B cell (primary cell): Measurements from ENCODE around the gene ATP6V1C2. TPM values are rescaled to one million over a fixed set of nuclear protein-coding genes. Genes with fewer than 3 reads are reported as not detected.
"Not testable (repeated sequence)": the region's sequence is repeated elsewhere in the genome, so short reads cannot be mapped to it uniquely, and the experiment has no call there.

Experiments used
- ATAC-seq: fragments of 200-7000 bp; cut with Tn5 transposase; one replicate; pipeline ENCODE4 v1.10.0; 2021; ENCODE audit warnings: low read depth, mild to moderate bottlenecking, moderate number of reproducible peaks, moderate library complexity
- CTCF ChIA-PET: fragments of 350-600 bp; sonication (Branson Sonifier 250); formaldehyde crosslinking; loops from one replicate; lab custom pipeline; 2021; ENCODE audit warnings: antibody characterized with exemption, inconsistent platforms; lab: Charles Lee
- POLR2A ChIA-PET: fragments of 350-600 bp; sonication (Branson Sonifier 250); formaldehyde crosslinking; loops from one replicate; lab custom pipeline; 2021; ENCODE audit warnings: antibody characterized with exemption; lab: Charles Lee
- DNase-seq: peaks from one replicate; pipeline ENCODE4 v3.0.0; 2013
- H2AFZ ChIP-seq: 2 replicates; pipeline ENCODE4 v1.6.1; 2012; ENCODE audit warnings: mild to moderate bottlenecking, low read depth, low read length; ENCODE audit not compliant: insufficient read depth, poor library complexity, severe bottlenecking
- H3K27ac ChIP-seq, 2 donors: 1 replicate in 1 of 2; 2 replicates in 1 of 2; pipeline ENCODE4 v1.5.1; 2012 to 2013; ENCODE audit warnings: low read length in 2 of 2, mild to moderate bottlenecking in 2 of 2, moderate library complexity in 1 of 2
- H3K27me3 ChIP-seq, 4 experiments: fragments of 200-600 bp in 1 of 4; sonication (generic) in 1 of 4; replicated peaks in 1 of 4; 1 replicate in 2 of 4; 2 replicates in 2 of 4; pipeline versions ENCODE4 v1.6.1 to v1.7.0; 2013 to 2016; ENCODE audit warnings: low read length in 3 of 4, mild to moderate bottlenecking in 2 of 4, mixed read lengths in 1 of 4, moderate library complexity in 1 of 4; ENCODE audit not compliant: insufficient read depth in 4 of 4, control insufficient read depth in 3 of 4; ENCODE audit errors: control extremely low read depth in 1 of 4
- H3K36me3 ChIP-seq, 2 experiments: replicated peaks in 1 of 2; 1 replicate in 1 of 2; 2 replicates in 1 of 2; pipeline versions ENCODE4 v1.6.1 to v1.7.1; 2013; ENCODE audit warnings: low read length in 1 of 2; ENCODE audit not compliant: insufficient read depth in 2 of 2, control insufficient read depth in 1 of 2; ENCODE audit errors: control extremely low read depth in 1 of 2, extremely low read depth in 1 of 2
- H3K4me1 ChIP-seq, 2 donors: fragments of 200-600 bp in 1 of 2; sonication (generic) in 1 of 2; 1 replicate in 1 of 2; 2 replicates in 1 of 2; pipeline versions ENCODE4 v1.5.1 to v1.6.1; 2013 to 2017; ENCODE audit warnings: low read length in 2 of 2; ENCODE audit not compliant: control insufficient read depth in 2 of 2, insufficient read depth in 2 of 2
- H3K4me2 ChIP-seq: replicated peaks from 2 replicates; pipeline ENCODE3; 2012; ENCODE audit warnings: mild to moderate bottlenecking, low read depth, low read length; ENCODE audit not compliant: poor library complexity, severe bottlenecking
- H3K4me3 ChIP-seq, 5 experiments: fragments of 200-600 bp in 1 of 5; sonication (generic) in 1 of 5; 1 replicate in 3 of 5; 2 replicates in 2 of 5; pipeline versions ENCODE4 v1.5.1 to v1.7.0; 2011 to 2016; ENCODE audit warnings: low read length in 4 of 5, mild to moderate bottlenecking in 4 of 5, low read depth in 2 of 5, control low read depth in 1 of 5, moderate library complexity in 1 of 5; ENCODE audit not compliant: insufficient read depth in 1 of 5; ENCODE audit errors: control extremely low read depth in 1 of 5, extremely low read depth in 1 of 5
- H3K79me2 ChIP-seq: fragments of 200-600 bp; sonication (generic); one replicate; pipeline ENCODE4 v1.6.0; 2016; ENCODE audit warnings: low read length; ENCODE audit not compliant: control insufficient read depth, insufficient read depth
- H3K9ac ChIP-seq: fragments of 200-600 bp; sonication (generic); 2 replicates; pipeline ENCODE4 v1.6.1; 2017; ENCODE audit warnings: mild to moderate bottlenecking, low read length, moderate library complexity
- H3K9me3 ChIP-seq, 3 donors: one replicate each; pipeline versions ENCODE4 v1.6.1 to v1.7.1; 2013; ENCODE audit warnings: low read length in 2 of 3; ENCODE audit not compliant: control insufficient read depth in 2 of 3, insufficient read depth in 1 of 3; ENCODE audit errors: control extremely low read depth in 1 of 3
- H4K20me1 ChIP-seq: 2 replicates; pipeline ENCODE4 v1.6.0; 2012; ENCODE audit warnings: mild to moderate bottlenecking, low read length; ENCODE audit not compliant: insufficient read depth, control insufficient read depth, poor library complexity, severe bottlenecking
- H3K27ac Mint-ChIP-seq: one replicate; pipeline ENCODE4 v1.8.0; 2021; ENCODE audit warnings: mixed read lengths
- H3K27me3 Mint-ChIP-seq: one replicate; pipeline ENCODE4 v1.8.0; 2021; ENCODE audit warnings: mixed read lengths
- H3K4me1 Mint-ChIP-seq: one replicate; pipeline ENCODE4 v1.8.0; 2021; ENCODE audit warnings: mixed read lengths
- H3K4me3 Mint-ChIP-seq: one replicate; pipeline ENCODE4 v1.8.0; 2021; ENCODE audit warnings: mixed read lengths
- H3K9me3 Mint-ChIP-seq: one replicate; pipeline ENCODE4 v1.8.0; 2022; ENCODE audit warnings: mixed read lengths; ENCODE audit not compliant: insufficient read depth
- CTCF ChIP-seq: fragments of 200-600 bp; IDR thresholded peaks from one replicate; pipeline ENCODE4 v1.8.0; 2022; ENCODE audit warnings: antibody characterized with exemption, mild to moderate bottlenecking
- EZH2 ChIP-seq: IDR thresholded peaks from 2 replicates; pipeline ENCODE4 v1.6.1; 2012; ENCODE audit warnings: borderline replicate concordance, low read depth, mild to moderate bottlenecking, moderate library complexity, low read length; ENCODE audit not compliant: insufficient read depth, poor library complexity, severe bottlenecking
- WGBS: methylation state at CpG from one replicate; pipeline ENCODE4 v1.1.5; 2013; ENCODE audit warnings: missing lambda C conversion rate; ENCODE audit not compliant: insufficient coverage; 5-methylcytosine and 5-hydroxymethylcytosine counted together
- intact Hi-C: fragments of 100-400 bp; cut with micrococcal nuclease; formaldehyde crosslinking; loops from one replicate; pipeline ENCODE4 v1.10.0; 2022
- polyA plus RNA-seq: library from polyadenylated mRNA; depleted of rRNA; stranded (reverse); fragments of >200 nt; gene quantifications from 2 replicates; pipeline ENCODE4 v1.2.3, GENCODE V29; 2012
- total RNA-seq, 2 donors: library from RNA; stranded (reverse); fragments of 120-200 nt in 1 of 2; gene quantifications; 1 replicate in 1 of 2; 2 replicates in 1 of 2; pipeline versions ENCODE4 v1.2.3 to v1.2.4, GENCODE V29; 2013 to 2022

The ATP6V1C2 gene
- total and polyA plus RNA-seq, 2 donors (not counting 1 experiment from before 2014, with no cell fraction given) = 0.54 to 4.4 TPM

- no peak for DNase-seq
- no peaks in the 10 kb centered on the region for H3K9me3 ChIP-seq
- H4K20me1 ChIP-seq = no peaks in the 10 kb centered on the region
- no peak for ATAC-seq
- no peak overlapping the region for H3K4me2 ChIP-seq
- Mint-ChIP-seq H3K27ac (no peak overlapping the region), H3K27me3 (no peaks in the 10 kb centered on the region), H3K4me3 (no peak overlapping the region), H3K9me3 (no peaks in the 10 kb centered on the region), H3K4me1 (no peaks in the 10 kb centered on the region)
- H3K27me3 ChIP-seq = no peaks in the 10 kb centered on the region
- no peaks in the 10 kb centered on the region for H3K79me2 ChIP-seq
- TF ChIP-seq EZH2 (no peak), CTCF (no peak)
- WGBS = 99% methylated on average over 11 of the region's 11 CpGs
- no peak overlapping the region for H3K9ac ChIP-seq
- POLR2A ChIA-PET = no interaction called here
- H2AFZ ChIP-seq = no peak overlapping the region
- H3K4me1 ChIP-seq = no peaks in the 10 kb centered on the region
- intact Hi-C loops = no loop called here
- peaks cover 15 to 64% of the 10 kb centered on the region in 2 experiments for H3K36me3 ChIP-seq
- no peak overlapping the region for H3K27ac ChIP-seq
- no peak overlapping the region for H3K4me3 ChIP-seq
- CTCF ChIA-PET = no interaction called here
Observed at GRCh38 chr2:10780491-10780820, 59.0 kb downstream of the ATP6V1C2 start.

- H3K27me3 Mint-ChIP-seq, H3K79me2 ChIP-seq, H3K9me3 Mint-ChIP-seq, H4K20me1 ChIP-seq, H3K9ac ChIP-seq, H3K27ac ChIP-seq, H3K4me1 ChIP-seq, intact Hi-C loops, CTCF ChIA-PET, H3K27ac Mint-ChIP-seq, H3K27me3 ChIP-seq, H3K4me1 Mint-ChIP-seq, POLR2A ChIA-PET, H3K4me2 ChIP-seq, ATAC-seq, H3K4me3 ChIP-seq, H2AFZ ChIP-seq, DNase-seq, H3K4me3 Mint-ChIP-seq, H3K9me3 ChIP-seq: not testable (repeated sequence)
- peaks cover 15 to 68% of the 10 kb centered on the region in 2 experiments for H3K36me3 ChIP-seq
- WGBS = 95% methylated on average over 9 of the region's 11 CpGs
Observed at GRCh38 chr2:10780821-10781220, 59.4 kb downstream of the ATP6V1C2 start.
